Stimulated activated naive B cell treated with anti-CD40 and anti-IgM and Interleukin-4, amounts not matched to agents 10 μg/mL and 1 μg/mL and 100 μg/mL, for 72 hours (primary cell): Measurements from ENCODE around the gene TK2.
"Not testable (repeated sequence)": the region's sequence is repeated elsewhere in the genome, so short reads cannot be mapped to it uniquely, and the experiment has no call there.

Experiments used
- ATAC-seq, 2 donors: fragments of 150-1000 bp; cut with Tn5 transposase; replicated peaks; 2 replicates each; pipeline ENCODE4 v1.10.0; 2021; ENCODE audit warnings: moderate library complexity in 1 of 2
- DNase-seq: peaks from one replicate; pipeline ENCODE4 v3.0.0; 2021
- H3K27ac Mint-ChIP-seq: one replicate; pipeline ENCODE4 v1.8.0; 2022; ENCODE audit warnings: mild to moderate bottlenecking, mixed read lengths
- H3K27me3 Mint-ChIP-seq, 2 donors: one replicate each; pipeline ENCODE4 v1.8.0; 2022; ENCODE audit warnings: mixed read lengths in 2 of 2
- H3K36me3 Mint-ChIP-seq, 2 donors: one replicate each; pipeline ENCODE4 v1.8.0; 2022; ENCODE audit warnings: mixed read lengths in 2 of 2, mild to moderate bottlenecking in 1 of 2
- H3K4me1 Mint-ChIP-seq, 2 donors: one replicate each; pipeline ENCODE4 v1.8.0; 2022; ENCODE audit warnings: mixed read lengths in 2 of 2, mild to moderate bottlenecking in 1 of 2
- H3K4me3 Mint-ChIP-seq, 2 donors: one replicate each; pipeline ENCODE4 v1.8.0; 2022; ENCODE audit warnings: mild to moderate bottlenecking in 2 of 2, mixed read lengths in 2 of 2, moderate library complexity in 1 of 2
- H3K9me3 Mint-ChIP-seq, 2 donors: one replicate each; pipeline ENCODE4 v1.8.0; 2022; ENCODE audit warnings: mixed read lengths in 2 of 2, mild to moderate bottlenecking in 1 of 2

TK2 gene

DNA sequence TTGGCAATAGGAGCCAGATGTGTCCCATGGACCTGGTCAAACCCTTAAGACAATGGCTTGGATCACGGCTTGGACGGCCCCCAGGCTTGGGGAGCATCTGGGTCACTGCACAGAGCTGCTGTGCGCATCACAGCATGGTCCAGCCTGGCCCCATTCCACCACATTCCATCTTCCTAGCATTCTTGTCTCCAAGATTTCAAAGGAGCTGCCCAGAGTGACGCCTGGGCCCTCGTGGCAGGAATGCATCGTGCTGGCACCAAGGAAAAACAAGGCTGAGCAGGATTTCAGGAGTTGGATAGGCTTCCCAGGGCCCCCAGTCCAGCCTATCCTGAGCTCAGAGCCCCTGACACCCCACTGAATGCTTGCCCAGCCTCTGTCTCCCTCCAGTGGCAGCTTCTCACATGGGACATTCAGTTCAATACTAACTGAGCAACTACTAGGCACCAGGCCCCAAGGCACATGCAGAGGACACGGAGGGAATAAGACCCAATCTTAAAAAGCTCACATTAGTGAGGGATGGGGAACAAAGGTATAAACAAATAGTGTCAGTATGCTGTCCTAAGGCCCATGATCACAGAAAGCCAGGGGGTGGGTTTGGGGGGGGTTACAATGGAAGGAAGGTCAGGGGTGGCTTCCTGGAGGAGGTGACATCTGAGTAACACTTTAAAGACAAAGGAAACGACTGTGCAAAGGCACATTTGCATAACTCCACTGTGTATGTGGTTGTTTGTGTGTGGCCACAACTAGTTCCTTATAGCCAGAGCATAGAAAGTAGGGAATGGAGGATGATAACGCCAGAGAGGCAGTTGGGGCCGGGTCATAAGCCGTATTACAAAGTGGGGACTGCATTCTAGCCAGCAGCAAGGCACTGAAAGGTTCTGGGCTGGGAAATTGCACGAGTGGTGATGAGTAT, 34.1 kb downstream of the TK2 start:
- ATAC-seq (no peak), DNase-seq (no peak)

DNA sequence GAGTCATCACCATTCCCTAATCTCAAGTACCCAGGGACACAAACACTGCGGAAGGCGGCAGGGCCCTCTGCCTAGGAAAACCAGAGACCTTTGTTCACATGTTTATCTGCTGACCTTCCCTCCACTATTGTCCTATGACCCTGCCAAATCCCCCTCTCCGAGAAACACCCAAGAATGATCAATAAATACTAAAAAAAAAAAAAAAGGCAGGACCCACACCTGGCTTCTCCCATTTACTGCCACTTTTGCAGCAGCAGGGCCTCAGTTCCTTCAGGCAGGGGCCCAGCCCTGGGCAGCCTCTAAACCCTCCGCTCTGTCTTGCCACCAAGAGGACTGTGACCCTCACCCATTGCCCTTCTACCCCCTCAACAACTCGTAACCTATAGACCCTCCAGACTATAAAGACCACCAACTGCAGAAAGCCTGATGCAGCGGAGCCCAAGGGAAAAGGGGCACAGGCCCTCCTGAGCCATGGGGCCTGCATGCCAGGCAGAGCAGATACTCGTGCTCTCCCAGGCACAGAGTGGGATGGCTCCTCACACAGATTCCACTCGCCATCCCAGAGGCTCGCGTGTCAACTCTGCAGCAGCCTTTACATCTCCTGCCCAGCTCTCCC, 34.8 kb downstream of the TK2 start:
- H3K27me3 Mint-ChIP-seq: peaks cover 0 to 12% of the 10 kb centered on the region in 2 donors
- not testable (repeated sequence) for DNase-seq, ATAC-seq, H3K9me3 Mint-ChIP-seq, H3K4me3 Mint-ChIP-seq
- H3K27ac Mint-ChIP-seq: peak overlapping the region; percentile 15
- H3K4me1 Mint-ChIP-seq: peaks cover 39 to 58% of the 10 kb centered on the region in 2 donors
- H3K36me3 Mint-ChIP-seq: peaks cover 0 to 11% of the 10 kb centered on the region in 2 donors

More for the DNA sequence above, 34.1 kb downstream of the TK2 start:
- Mint-ChIP-seq H3K27me3 (peaks cover 0 to 6% of the 10 kb centered on the region in 2 donors), H3K27ac (peak overlapping the region; percentile 95), H3K36me3 (peaks cover 0 to 11% of the 10 kb centered on the region in 2 donors), H3K4me3 (peak overlapping the region in 1 of 2 donors; percentile 23), H3K4me1 (peaks cover 47 to 65% of the 10 kb centered on the region in 2 donors), H3K9me3 (no peaks in the 10 kb centered on the region)

DNA sequence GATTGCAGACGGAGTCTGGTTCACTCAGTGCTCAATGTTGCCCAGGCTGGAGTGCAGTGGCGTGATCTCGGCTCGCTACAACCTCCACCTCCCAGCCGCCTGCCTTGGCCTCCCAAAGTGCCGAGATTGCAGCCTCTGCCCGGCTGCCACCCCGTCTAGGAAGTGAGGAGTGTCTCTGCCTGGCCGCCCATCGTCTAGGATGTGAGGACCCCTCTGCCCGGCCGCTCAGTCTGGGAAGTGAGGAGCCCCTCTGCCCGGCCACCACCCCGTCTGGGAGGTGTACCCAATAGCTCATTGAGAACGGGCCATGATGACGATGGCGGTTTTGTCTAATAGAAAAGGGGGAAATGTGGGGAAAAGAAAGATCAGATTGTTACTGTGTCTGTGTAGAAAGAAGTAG, 35.5 kb downstream of the TK2 start:
- not testable (repeated sequence) for H3K27ac Mint-ChIP-seq, DNase-seq, H3K4me3 Mint-ChIP-seq, H3K9me3 Mint-ChIP-seq, ATAC-seq
- peaks cover 0 to 11% of the 10 kb centered on the region in 2 donors for H3K36me3 Mint-ChIP-seq
- peaks cover 32 to 51% of the 10 kb centered on the region in 2 donors for H3K4me1 Mint-ChIP-seq
- peaks cover 0 to 15% of the 10 kb centered on the region in 2 donors for H3K27me3 Mint-ChIP-seq

DNA sequence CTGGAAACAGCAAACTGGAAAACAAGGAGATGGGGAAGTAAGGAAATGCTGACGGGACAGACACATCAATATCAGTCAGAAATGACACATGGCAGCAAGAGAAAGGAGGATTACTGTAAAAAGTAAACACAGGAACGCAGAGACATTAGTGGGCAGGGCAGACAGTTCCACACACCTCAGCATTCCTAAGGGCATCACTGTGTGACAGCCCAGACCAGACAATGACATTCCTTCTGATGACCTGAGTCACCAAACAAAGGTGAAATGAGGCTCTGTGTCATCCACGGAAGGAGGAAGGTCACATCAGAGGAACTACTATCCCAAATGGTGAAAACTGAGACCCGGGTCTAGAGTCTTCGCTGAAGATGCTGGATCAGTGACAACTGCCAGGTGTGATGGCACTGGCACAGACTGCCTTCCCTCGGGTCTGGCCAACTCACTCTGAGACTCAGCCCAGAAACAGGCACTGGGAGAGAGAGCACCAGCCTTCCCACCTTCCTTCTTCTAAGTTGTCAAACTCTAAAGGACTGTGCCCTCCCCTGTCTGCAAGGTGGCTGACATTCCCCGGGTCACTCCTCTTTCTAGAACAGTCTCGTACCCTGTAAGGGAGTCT, 36.7 kb downstream of the TK2 start:
- Mint-ChIP-seq H3K9me3 (no peaks in the 10 kb centered on the region), H3K27me3 (peaks cover 0 to 15% of the 10 kb centered on the region in 2 donors), H3K36me3 (peaks cover 0 to 11% of the 10 kb centered on the region in 2 donors), H3K4me1 (peaks cover 39 to 55% of the 10 kb centered on the region in 2 donors), H3K4me3 (no peak overlapping the region), H3K27ac (no peak overlapping the region)
- ATAC-seq (no peak), DNase-seq (no peak)

DNA sequence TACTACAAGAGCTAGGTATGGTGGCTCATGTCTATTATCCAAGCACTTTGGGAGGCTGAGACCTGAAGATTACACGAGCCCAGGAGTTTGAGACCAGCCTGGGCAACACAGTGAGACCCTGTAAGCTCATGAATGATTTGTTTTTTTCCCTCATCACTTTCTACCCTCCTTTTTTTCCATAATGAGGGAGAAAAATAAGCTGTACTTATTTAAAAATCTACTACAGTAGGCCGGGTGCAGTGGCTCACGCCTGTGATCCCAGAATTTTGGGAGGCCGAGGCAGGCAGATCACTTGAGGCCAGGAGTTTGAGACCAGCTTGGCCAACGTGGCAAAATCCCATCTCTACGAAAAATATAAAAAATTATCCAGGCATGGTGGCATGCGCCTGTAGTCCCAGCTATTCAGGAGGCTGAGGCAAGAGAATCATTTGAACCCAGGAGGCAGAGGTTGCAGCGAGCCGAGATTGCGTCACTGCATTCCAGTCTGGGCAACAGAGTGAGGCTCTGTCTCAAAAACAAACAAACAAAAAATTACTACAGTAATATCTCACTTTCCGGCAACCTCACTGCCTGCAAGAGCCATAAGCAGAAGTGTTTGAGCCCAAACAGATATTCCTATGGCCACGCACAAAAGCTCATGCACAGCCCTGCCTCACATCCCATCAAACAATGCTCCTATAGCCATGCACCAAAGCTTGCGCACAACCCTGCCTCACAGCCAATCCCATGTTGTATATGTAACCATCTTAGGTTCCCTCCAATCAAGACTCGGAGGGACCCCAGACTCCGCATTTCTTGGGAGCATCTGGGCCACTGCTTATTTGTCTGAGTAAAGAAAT, 37.4 kb downstream of the TK2 start:
- ATAC-seq: no peak
- Mint-ChIP-seq H3K36me3 (peaks cover 0 to 11% of the 10 kb centered on the region in 2 donors), H3K27me3 (peaks cover 0 to 15% of the 10 kb centered on the region in 2 donors), H3K27ac (no peak overlapping the region), H3K4me1 (peaks cover 40 to 53% of the 10 kb centered on the region in 2 donors), H3K4me3 (no peak overlapping the region), H3K9me3 (no peaks in the 10 kb centered on the region)
- DNase-seq: no peak

DNA sequence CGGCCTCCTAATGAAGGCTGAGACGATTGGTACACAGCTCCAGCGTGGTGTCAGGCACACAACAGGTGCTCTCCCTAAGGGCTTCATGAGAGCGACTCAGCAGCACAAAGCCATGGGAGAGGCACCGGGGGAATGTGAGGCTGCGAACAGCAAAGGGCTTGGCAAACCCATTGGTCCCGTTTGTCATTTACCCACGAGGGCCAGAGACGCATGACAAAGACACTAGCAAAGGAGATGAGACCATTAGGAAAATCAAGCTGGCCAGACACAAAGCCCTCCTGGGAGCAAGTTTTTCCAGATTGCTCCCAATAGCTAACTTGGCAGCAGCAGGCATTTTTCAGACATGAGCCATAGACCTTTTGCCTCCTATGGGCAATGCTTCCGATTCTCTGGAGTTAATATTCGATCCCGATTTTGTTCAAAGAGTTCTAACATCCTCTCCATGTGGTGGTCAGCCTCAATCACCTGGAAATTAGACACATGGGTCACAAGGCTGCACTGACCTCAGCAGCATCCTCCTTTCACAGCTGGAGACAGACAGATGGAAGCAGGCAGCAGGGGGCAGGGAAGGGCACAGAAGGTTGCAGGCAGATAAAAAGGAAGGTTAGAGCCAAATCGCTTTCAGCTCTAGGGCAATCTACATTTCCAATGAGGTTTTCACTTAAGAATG, 38.2 kb downstream of the TK2 start:
- Mint-ChIP-seq H3K4me1 (peaks cover 34 to 46% of the 10 kb centered on the region in 2 donors), H3K4me3 (no peak overlapping the region), H3K9me3 (no peaks in the 10 kb centered on the region), H3K27ac (no peak overlapping the region), H3K36me3 (peaks cover 0 to 11% of the 10 kb centered on the region in 2 donors), H3K27me3 (peaks cover 0 to 15% of the 10 kb centered on the region in 2 donors)
- ATAC-seq (no peak), DNase-seq (no peak)

DNA sequence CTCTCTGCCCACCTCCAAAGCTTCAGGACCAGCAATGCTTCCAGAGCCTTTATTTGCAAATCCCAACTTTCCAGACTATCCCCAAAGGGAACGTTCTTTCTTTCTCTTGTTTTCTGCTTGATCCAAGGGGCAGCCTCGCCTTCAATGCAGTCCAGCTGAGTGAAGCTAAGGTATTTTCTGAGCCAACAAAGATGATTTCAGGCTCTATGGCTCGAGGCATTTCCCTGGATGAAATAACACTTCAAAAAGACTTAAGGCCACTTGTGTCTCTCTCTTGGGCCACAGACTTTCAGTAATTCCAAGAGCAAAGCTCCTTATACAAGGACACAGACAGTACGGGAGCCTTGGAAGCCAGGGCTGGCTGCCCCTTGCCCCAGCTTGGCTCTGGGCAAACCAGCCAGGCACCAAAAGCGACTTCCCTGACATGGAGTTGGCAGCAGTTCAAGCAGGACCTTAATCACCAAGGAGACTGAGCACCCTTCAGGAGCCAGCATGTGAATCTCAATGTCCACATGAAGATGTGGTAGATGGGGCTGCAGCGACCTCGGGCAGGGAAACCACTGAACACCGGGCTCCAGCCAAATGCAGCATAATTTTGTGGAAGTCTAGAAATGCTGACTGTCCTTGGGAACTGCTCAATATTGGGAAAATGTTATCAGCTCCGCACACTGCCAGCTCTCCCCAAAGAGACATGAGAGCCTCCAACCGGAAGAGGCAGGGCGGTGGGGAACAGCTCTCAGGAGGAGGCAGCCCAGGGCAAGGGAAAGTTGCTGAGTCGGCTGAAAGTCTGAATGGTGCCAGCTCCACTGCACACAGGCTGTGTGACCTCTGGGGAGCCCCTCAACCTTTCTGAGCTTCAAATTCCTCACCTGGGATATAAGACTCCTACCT, 39.0 kb downstream of the TK2 start:
- Mint-ChIP-seq H3K4me1 (peaks cover 26 to 38% of the 10 kb centered on the region in 2 donors), H3K9me3 (no peaks in the 10 kb centered on the region)
- no peak for DNase-seq

DNA sequence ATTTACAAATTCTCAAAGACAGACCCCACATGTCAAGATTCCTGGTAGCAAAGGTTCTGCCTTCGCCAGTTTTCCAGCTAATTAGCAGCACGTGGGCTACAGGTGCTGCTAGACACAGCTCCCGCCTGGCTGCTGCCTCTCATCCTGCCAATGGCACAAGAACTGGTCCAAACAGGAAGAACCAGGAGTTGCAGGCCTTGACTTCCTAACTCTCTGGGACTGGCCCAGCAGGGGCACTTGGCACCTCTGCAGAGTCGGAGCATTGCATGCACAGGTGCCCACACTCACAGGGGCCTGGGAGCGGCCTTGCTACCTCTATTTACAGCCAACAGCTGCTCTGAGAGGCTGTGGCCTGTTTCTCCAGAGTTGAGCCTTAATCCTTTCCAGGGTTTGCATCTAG, 39.6 kb downstream of the TK2 start:
- Mint-ChIP-seq H3K27ac (no peak overlapping the region), H3K4me1 (peaks cover 23 to 31% of the 10 kb centered on the region in 2 donors), H3K4me3 (no peak overlapping the region), H3K9me3 (no peaks in the 10 kb centered on the region), H3K27me3 (peaks cover 0 to 15% of the 10 kb centered on the region in 2 donors), H3K36me3 (peaks cover 0 to 11% of the 10 kb centered on the region in 2 donors)
- ATAC-seq (no peak), DNase-seq (no peak)

More for the DNA sequence above, 39.0 kb downstream of the TK2 start:
- Mint-ChIP-seq H3K36me3 (peaks cover 0 to 11% of the 10 kb centered on the region in 2 donors), H3K27ac (no peak overlapping the region), H3K4me3 (no peak overlapping the region), H3K27me3 (peaks cover 0 to 15% of the 10 kb centered on the region in 2 donors)
- ATAC-seq: no peak

DNA sequence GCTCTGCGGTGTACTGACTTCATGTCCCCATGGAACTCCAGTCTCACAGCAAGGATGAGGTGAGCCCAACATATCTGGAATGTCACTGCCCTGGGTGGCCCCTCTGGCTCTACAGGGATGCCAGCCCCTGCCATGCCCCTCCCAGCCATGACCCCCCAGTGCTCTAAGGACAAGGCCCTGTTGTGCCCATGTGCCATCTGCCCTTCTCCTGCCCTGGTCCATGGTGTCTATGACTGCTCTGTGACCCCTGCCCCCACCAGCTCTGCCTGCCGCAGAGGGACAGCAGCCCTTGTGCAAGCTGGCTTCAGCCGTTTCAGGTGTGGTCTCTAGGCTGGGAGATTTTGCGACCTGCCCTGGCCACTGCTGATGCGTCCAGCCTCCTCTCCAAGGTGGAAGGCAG, 40.3 kb downstream of the TK2 start:
- Mint-ChIP-seq H3K9me3 (no peaks in the 10 kb centered on the region), H3K27ac (no peak overlapping the region), H3K36me3 (peaks cover 0 to 11% of the 10 kb centered on the region in 2 donors), H3K4me1 (peaks cover 20 to 24% of the 10 kb centered on the region in 2 donors), H3K4me3 (no peak overlapping the region), H3K27me3 (peaks cover 0 to 15% of the 10 kb centered on the region in 2 donors)
- DNase-seq: no peak
- ATAC-seq: no peak

DNA sequence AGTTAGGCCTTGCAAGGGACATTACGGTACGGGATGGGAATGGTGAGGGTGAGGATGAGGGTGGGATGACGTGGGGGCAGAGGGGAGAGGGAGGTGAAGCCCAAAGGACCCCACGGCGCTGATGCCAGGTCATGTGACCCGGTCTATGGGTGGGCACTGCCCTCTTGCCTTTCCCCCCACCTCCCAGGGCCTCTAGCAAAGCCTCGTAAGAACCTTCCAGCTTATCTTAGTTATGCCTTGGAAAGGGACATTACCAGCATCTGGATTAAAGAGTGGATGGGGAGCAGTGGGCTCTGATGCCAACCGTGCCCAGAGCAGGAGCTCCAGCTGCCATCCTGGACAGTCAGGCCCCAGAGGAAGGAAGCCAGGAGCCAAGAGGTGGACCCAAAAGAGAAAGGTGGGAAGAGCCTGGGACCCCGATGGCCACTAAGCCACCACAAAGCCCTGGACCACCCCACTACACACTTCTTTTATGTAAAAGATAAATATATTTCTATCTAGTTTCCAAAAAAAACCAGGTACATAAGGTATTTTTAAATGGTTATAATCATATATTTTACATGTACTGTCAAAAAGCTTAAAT, 40.9 kb downstream of the TK2 start:
- Mint-ChIP-seq H3K4me3 (no peak overlapping the region), H3K27me3 (peaks cover 0 to 15% of the 10 kb centered on the region in 2 donors), H3K4me1 (peaks cover 20% of the 10 kb centered on the region in 2 donors), H3K36me3 (peaks cover 0 to 11% of the 10 kb centered on the region in 2 donors), H3K9me3 (no peaks in the 10 kb centered on the region), H3K27ac (no peak overlapping the region)
- no peak for ATAC-seq
- DNase-seq: no peak

DNA sequence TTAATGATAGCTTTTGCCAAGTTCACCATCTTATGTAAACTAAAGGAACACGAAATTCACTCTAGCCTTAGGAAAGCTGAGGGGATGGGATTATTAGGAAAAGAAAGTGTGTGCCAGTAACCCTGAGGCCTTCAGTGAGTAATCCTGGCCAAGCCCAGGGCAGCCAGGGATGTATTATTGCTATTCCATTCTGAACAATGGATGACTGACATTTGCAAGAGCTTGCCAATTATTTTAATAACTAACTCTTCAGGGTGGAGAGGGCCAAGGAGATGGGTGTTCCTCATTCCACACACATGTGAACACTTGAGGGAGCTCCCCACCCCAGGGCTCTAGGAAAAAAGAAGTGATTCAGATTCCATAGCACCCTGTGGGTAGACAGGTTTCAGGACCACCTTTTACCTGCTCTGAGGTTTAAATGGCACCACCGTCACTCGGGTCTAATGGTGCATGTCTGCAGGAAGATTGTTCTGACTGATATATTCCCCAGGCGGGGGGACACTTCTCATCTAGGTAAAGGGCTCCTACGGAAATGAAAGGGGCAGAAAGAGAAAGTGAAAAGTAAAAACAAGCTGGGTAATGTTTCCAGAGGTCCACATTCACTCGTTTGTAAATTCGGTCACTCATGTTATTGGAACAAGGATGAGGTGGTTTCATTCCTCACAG, 41.5 kb downstream of the TK2 start:
- Mint-ChIP-seq H3K27me3 (peaks cover 0 to 15% of the 10 kb centered on the region in 2 donors), H3K4me3 (no peak overlapping the region), H3K27ac (no peak overlapping the region), H3K4me1 (peaks cover 20% of the 10 kb centered on the region in 2 donors), H3K9me3 (no peaks in the 10 kb centered on the region), H3K36me3 (peaks cover 0 to 8% of the 10 kb centered on the region in 2 donors)
- peak; percentile 44 for DNase-seq
- ATAC-seq: peak; percentile 92 to 95
